C4-2B (cell line): ENCODE measurements around the gene XPO6.

ENCODE experiments used
- H3K27ac ChIP-seq: fragments of 450-650 bp; 2 replicates; pipeline ENCODE4 v1.5.1; 2017
- ZFX ChIP-seq: fragments of 450-650 bp; IDR thresholded peaks from 2 replicates; pipeline ENCODE4 v1.6.1; 2017
- TF ChIP-seq, protein P1 (sequence below): fragments of 450-650 bp; conservative IDR thresholded peaks from 2 replicates; pipeline ENCODE4 v1.5.1; 2017; ENCODE audit warnings: mild to moderate bottlenecking

XPO6 gene

DNA sequence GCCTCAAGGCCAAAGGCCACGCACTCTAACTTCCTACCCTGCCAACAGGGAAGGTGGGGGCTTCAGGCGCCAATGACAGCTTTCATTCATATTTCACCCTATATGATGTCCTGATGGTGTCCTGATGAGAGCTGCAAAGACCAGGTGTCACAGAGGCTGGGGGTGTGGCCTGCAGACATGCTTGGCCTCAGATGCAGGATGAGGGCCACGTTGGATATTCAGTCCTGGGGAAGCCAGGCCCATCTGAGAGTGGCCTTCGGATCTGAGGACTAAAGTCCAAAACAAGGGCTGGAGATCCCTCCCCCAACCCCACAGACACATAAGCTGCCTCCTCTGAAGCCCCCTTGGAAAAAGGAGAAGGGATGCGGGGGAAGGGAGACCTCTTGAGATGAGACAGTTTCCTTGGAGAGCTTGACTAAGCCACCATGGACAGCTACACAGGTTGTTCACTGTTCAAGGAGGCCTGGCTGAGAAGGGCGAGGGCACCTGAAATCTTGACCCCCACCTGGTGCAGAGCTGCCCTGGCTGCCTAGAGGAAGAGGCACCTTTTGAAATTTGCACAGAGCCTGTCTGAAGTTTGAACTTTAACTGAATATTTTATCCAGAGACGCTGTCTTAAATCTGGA lies 124.0 kb downstream of the XPO6 start:
- H3K27ac ChIP-seq: no peak overlapping the region
- TF ChIP-seq ZFX: no peak
- TF ChIP-seq, protein P1, sequence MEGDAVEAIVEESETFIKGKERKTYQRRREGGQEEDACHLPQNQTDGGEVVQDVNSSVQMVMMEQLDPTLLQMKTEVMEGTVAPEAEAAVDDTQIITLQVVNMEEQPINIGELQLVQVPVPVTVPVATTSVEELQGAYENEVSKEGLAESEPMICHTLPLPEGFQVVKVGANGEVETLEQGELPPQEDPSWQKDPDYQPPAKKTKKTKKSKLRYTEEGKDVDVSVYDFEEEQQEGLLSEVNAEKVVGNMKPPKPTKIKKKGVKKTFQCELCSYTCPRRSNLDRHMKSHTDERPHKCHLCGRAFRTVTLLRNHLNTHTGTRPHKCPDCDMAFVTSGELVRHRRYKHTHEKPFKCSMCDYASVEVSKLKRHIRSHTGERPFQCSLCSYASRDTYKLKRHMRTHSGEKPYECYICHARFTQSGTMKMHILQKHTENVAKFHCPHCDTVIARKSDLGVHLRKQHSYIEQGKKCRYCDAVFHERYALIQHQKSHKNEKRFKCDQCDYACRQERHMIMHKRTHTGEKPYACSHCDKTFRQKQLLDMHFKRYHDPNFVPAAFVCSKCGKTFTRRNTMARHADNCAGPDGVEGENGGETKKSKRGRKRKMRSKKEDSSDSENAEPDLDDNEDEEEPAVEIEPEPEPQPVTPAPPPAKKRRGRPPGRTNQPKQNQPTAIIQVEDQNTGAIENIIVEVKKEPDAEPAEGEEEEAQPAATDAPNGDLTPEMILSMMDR: no peak

DNA sequence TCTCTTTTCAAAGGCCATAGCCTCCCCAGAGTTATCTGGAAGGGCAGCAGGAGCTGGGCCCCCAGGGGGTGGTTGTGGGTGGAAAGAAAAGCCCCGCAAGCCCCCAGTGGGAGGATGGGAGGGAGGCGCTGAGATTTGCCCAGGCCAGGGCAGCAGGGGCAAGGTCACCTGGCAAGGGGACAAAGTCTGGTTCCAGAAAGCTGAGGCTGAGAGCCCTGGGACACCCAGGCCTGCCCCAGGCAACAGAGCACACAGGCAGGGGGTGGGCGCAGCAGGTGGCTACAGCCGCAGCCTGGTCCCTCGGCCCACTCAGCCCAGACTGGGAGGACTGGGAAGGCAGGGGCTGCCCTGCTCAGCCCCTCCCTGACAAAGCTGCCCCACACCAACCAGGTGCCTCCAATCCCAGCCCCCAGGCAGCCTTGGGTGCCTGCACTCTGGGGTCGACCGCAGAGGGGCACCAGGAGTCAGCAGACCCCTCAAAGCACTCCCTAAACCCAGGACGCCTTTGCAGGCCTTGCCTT lies 124.6 kb downstream of the XPO6 start:
- H3K27ac ChIP-seq: no peak overlapping the region
- TF ChIP-seq, protein P1: no peak
- TF ChIP-seq ZFX: no peak

DNA sequence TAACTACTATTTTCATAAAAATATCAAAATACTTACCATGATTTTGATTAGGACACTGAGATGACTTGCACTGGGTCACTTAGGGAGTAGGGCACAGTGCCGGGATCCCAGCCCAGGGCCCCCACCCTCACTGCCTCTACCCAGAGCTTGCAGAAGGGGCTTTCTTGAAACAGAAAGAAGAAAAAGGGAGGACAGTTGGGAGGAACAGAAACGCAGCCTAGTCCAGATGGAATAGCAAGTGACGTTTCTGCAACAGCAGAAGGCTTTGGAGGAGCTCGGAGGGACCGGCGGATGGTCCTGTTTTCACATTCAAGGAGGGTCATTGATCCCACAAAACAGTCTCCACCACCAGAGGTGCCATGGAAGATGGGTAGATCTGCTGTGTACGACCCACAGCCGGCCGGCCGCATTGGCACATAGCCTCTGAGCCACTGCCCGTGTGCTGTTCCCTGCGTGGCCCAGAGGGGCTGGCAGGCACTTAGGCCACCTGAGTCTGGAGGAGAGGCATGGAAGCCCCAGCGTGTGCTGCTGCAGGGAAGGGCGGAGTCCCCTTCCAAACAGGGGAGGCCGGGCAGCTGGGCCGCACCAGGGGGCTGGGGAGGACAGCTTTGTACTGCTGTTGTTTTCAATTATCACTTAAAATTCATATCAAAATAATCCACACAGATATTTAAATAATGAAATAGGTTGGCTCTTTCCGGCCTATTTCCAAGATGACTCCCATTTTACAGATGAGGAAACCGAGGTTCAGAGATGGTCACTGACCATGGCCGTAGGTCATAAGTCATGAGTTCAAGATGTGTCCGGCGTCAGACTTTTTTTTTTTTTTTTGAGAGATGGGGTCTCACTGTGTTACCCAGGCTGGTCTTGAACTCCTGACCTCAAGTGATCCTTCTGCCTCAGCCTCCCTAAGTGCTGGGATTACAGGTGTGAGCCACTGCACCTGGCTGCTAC lies 125.3 kb downstream of the XPO6 start:
- no peak overlapping the region for H3K27ac ChIP-seq
- TF ChIP-seq ZFX: no peak
- TF ChIP-seq, protein P1: no peak

DNA sequence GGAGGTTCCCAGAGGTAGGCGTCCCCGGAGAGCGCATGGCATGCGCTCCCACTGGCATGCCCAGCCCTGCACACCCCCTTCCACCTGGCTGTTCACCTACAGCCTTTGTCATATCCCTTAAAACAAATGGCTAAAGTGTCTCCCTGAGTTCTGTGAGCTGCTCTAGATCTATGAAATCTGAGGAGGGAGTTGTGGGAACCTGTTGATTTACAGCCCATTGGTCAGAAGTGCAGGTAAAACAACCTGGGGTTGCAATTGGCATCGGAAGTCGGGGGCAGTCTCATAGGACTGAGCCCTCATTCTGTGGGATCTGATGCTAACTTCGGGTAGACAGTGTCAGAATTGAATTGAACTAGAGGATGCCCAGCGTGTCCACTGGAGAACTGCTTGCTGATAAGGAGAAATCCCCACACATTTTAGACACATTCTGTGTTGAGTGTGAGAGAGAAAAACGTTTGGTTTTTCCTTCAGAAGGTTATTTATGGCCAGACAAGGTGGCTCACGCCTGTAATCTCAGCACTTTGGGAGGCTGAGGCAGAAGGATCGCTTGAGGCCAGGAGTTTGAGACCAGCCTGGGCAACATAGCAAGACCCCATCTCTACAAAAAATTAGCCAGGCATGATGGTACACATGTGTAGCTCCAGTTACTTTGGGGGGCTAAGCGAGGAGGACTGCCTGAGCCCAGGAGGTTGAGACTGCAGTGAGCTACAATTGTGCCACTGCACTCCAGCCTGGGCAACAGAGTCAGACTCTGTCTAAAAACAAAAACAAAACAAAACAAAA lies 126.2 kb downstream of the XPO6 start:
- no peak overlapping the region for H3K27ac ChIP-seq

DNA sequence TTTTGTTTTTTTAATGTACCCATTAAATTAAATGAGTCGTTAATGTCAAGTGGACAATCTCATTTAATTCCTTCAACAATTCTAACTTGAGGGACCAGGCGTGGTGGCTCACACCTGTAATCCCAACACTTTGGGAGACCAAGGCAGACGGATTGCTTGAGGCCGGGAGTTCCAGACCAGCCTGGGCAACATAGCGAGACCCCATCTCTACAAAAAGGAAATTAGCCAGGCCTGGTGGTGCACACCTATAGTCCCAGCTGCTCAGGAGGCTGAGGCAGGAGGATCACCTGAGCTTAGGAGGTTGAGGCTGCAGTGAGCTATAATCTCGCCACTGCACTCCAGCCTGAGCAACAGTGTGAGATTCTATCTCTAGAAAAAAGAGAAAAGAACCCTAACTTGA lies 127.6 kb downstream of the XPO6 start:
- TF ChIP-seq, protein P1: no peak
- H3K27ac ChIP-seq: no peak overlapping the region

More for the DNA sequence above, 126.2 kb downstream of the XPO6 start:
- no peak for TF ChIP-seq ZFX
- TF ChIP-seq, protein P1: no peak

DNA sequence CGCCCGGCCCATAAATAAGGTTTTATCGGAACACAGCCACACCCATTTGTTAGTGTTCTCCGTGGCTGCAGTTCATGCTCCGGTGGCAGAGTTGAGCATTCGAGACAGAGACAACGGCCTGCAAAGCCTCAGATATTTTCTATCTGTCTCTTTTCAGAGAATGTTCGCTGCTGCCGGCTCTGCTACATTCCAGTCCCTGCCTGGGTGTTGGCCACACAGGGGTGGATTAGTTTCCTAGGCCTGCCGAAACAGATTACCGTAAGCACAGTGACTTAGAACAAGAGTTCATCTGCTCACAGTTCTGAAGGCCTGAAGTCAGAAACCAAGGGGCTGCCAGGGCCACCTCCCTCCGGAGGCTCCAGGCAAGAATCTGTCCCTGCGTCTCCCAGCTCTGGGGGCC lies 129.1 kb downstream of the XPO6 start:
- no peak for TF ChIP-seq ZFX
- TF ChIP-seq, protein P1: no peak
- no peak overlapping the region for H3K27ac ChIP-seq
